Stimulated activated CD4-positive, alpha-beta T cell treated with anti-CD3 and anti-CD28 coated beads, TNF-alpha, amount 100 ng/mL, for 1 hour (primary cell): ENCODE data around the gene SF3B3.

Experiments used
- DNase-seq, 3 donors: peaks; one replicate each; pipeline ENCODE4 v3.0.0-alpha.2; 2020; ENCODE audit warnings: low read depth in 3 of 3, low spot score in 1 of 3

Gene SF3B3

DNA sequence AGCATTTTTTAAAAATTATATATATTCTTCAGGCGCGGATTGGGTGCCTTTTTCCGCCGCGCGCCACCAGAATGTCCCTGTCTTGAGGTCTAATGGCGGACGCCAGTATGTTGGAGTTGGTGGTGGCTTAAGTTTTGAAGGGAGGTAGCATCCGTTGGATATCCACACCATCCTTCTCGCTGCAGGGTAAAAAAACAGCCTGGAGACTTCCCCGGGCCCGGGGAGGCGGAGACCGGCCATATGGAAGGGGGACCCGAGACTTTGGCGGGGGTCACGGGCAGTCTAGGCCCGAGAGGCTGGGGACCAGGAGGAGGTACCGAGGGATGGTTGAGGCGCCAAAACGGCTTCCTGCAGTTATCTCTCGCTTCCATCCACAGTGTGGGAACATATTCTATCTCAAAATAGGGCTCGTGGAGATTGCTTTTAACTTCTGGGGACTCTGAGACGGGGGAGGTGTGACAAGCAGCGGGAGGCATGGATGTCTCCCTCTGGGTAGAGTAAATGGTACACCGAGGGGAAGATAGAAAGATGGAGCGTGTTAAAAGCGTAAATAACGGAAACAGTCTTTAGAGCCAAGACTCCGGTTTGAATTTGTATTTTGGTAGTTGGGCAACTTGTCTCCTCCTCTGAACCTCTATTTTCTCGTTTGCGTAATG, at the start of gene SF3B3:
TSS of gene SF3B3 (plus strand) at position 74 of the 656 bp plus-strand sequence. CDS start 2,841 bp downstream, outside the sequence.
- DNase-seq, result peak; percentile 31 to 54 (median 45)

- no peak for DNase-seq
Observed at GRCh38 chr16:70474320-70475053, 49.1 kb upstream of the SF3B3 start.

GRCh38 chr16:70475054-70475871, 48.4 kb upstream of the SF3B3 start:
- no peak for DNase-seq

- DNase-seq, result no peak
Observed at GRCh38 chr16:70476272-70477020, 47.2 kb upstream of the SF3B3 start.

GRCh38 chr16:70478169-70478568, 45.4 kb upstream of the SF3B3 start:
- DNase-seq, result no peak

- DNase-seq, result no peak
Observed at GRCh38 chr16:70478912-70479341, 44.7 kb upstream of the SF3B3 start.

- DNase-seq, result no peak
Observed at GRCh38 chr16:70480127-70481105, 43.2 kb upstream of the SF3B3 start.

DNA sequence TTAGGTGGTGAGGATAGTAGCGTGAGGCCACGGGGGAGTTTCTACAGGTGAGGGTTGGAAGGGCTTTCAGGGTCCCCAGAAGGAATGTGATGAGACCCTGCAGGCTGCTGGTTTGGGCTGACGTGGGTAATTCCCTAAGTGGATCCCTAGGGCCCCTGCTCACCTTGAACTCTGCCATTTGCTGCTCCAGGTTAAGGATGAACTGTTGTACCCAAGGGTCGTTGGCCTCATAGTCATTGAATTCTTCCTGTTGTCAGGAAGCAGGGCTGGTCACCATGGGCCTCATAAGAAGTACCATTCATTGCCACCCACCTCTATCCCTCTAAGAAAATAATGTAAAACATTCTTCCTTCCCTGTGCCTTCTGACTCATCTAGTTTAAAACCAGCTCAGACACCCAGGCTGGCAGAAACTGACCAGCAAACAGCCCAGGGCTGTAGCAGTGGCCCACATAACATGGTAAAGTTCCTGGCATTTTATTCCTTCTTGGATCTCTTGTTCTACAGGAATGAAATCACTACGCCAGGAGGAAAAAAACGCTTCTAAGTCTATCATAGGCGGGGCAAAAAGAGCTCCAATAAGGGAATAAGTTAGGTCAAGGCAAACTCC, 41.6 kb upstream of the SF3B3 start:
- no peak for DNase-seq

- DNase-seq, result no peak
Observed at GRCh38 chr16:70482624-70483023, 41.0 kb upstream of the SF3B3 start.

DNA sequence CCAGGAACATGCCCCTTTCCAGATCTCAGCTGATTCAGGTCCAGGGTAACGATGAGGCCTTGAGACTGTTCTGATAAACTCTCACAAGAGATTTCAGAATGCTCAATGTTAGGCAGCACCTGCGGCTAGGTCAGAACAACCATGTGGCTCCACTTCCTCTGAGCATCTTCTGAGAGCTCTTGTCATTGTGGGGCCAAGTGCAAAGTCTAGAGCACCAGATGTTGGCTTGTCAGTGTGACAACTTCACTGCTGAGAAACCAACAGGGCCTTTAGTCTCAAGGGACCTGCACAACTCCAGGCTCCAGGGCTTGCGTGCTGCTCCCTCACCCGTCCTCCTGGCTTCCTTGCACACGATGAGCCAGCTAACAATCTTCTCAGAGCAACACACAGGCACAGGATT, 40.2 kb upstream of the SF3B3 start:
- DNase-seq, result no peak

- DNase-seq, result no peak
Observed at GRCh38 chr16:70484867-70485266, 38.7 kb upstream of the SF3B3 start.

- DNase-seq, result no peak
Observed at GRCh38 chr16:70490261-70490660, 33.4 kb upstream of the SF3B3 start.

DNA sequence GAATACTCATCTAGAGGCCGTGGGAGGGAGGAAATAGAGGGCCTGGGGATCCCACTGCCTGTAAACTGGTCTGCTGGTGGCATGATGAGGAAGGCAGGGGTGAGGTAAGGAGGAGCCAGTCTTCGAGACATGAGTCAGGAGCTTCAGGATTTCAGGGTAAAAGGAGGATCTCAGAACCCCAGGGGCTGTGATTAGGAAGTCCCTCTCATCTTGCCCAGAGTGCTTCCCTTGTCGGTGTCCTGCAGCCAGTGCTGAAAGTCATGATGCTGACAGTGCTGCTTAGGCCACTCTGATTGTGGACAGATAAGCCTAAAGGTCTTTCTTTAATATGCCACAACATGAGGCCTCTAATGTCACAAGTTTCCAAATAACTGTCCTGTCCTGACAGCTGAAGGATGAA, 29.8 kb upstream of the SF3B3 start:
- no peak for DNase-seq

DNA sequence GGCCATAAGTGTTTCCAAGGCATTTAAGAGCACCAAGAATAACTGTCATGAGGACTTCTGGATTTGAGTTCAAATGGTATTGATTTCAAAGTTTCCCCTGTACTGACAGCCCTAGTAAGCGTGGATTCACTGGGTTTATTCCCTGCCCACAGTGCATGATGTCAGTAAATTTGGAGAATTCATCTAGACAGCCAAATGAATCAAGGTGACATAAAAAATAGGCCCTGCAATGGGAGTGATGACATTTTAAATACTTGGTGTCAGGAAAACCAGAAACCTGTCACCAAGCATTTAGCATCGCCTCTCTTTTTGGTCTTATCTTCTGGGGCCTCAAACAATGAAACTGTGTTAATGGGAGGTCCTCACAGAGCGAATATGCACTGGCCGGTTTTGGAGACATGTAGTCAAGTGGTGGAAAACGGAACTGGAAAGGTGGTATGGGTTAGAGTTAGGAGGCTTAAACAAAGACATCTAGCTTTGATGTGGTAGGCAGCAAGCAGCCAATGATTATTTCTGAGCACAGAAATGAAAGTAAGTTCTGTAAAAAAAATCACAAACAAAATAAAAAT, 29.3 kb upstream of the SF3B3 start:
- DNase-seq, result no peak

DNA sequence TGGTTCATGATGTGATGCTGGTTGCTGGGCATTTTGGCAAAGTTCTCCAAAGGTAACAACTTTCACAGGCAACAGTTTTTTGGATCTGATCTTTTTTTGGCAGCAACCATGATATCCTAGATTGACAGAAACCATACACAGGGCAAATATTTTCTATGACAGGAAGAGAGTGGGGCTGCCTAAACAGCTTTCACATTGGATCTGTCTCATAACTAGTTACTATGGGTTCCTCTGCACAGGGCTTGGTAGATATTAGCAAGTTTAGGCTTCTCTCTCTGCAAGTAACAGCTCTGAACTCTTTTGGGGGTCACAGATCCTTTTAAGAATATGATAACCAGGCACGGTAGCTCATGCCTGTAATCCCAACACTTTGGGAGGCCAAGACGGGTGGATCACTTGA, 28.8 kb upstream of the SF3B3 start:
- no peak for DNase-seq

DNA sequence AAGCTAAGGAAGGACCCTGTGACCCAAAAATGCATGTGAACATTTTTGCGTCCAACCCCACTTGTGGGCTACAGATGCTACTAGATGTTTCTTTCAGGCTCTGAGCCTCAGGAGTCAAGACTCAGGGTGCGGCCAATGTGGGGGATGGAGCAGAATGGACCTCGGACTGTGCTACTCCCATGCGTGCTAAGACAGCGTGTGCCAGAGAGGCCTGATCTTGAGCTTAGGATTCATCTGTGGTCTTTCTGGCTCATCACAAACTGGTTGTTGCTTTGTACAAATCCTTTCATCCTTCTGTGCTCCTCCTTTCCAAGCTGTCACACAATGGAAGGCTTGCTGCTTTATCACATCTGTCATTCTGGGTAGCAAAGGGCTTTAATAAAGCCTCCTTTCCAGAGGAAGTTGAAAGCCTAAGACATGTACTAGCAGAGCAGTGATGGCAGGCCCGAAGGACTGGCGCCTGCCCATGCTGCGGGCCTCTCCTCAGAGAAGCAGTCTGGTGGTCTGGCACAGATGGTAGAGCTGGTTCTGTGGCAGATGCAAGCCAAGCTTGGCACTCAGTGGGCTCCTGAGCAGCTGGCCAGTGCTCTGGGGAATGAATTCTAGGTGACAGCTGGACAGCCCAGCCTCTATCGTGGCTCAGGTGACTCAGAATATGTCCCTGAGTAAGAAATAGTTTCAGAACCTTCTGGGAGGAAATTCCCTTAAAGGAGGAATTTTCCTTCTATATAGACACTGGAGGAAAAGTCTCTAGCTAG, 28.0 kb upstream of the SF3B3 start:
- DNase-seq, result no peak

GRCh38 chr16:70496513-70496912, 27.1 kb upstream of the SF3B3 start:
- DNase-seq, result no peak

GRCh38 chr16:70508752-70509151, 14.9 kb upstream of the SF3B3 start:
- no peak for DNase-seq

GRCh38 chr16:70510216-70510615, 13.4 kb upstream of the SF3B3 start:
- DNase-seq, result no peak
